Liver (tissue), 9 donors: ENCODE measurements around the gene CFAP57. TPM values are rescaled to one million over a fixed set of nuclear protein-coding genes. Genes with fewer than 3 reads are reported as not detected.

Source experiments
- DNase-seq: peaks from one replicate; pipeline ENCODE4 v3.0.0-alpha.2; 2017; ENCODE audit warnings: low spot score
- H3K27ac ChIP-seq, 2 donors: one replicate each; pipeline ENCODE4 v1.7.0; 2013; ENCODE audit warnings: inconsistent platforms in 2 of 2, low read length in 2 of 2, control low read depth in 1 of 2, low read depth in 1 of 2, mild to moderate bottlenecking in 1 of 2
- H3K27me3 ChIP-seq, 4 donors: one replicate each; pipeline versions ENCODE4 v1.6.1 to v1.7.0; 2013; ENCODE audit warnings: low read length in 3 of 4, inconsistent platforms in 1 of 4, mild to moderate bottlenecking in 1 of 4, moderate library complexity in 1 of 4; ENCODE audit not compliant: control insufficient read depth in 4 of 4, insufficient read depth in 4 of 4
- H3K36me3 ChIP-seq, 4 donors: one replicate each; pipeline versions ENCODE4 v1.6.1 to v1.7.0; 2013; ENCODE audit warnings: low read length in 3 of 4, mild to moderate bottlenecking in 3 of 4, low read depth in 1 of 4, moderate library complexity in 1 of 4; ENCODE audit not compliant: control insufficient read depth in 4 of 4, insufficient read depth in 3 of 4
- H3K4me1 ChIP-seq, 4 donors: one replicate each; pipeline versions ENCODE4 v1.6.1 to v1.7.0; 2013; ENCODE audit warnings: low read length in 3 of 4, mild to moderate bottlenecking in 3 of 4, moderate library complexity in 1 of 4; ENCODE audit not compliant: control insufficient read depth in 4 of 4, insufficient read depth in 4 of 4
- H3K4me3 ChIP-seq, 3 donors: one replicate each; pipeline versions ENCODE4 v1.6.1 to v1.7.0; 2013; ENCODE audit warnings: low read length in 3 of 3, control low read depth in 1 of 3, low read depth in 1 of 3, mild to moderate bottlenecking in 1 of 3
- H3K9ac ChIP-seq, 2 donors: one replicate each; pipeline ENCODE4 v1.7.0; 2013; ENCODE audit warnings: low read length in 2 of 2, mild to moderate bottlenecking in 2 of 2, moderate library complexity in 2 of 2, control low read depth in 1 of 2, low read depth in 1 of 2
- H3K9me3 ChIP-seq, 4 donors: one replicate each; pipeline versions ENCODE4 v1.6.1 to v1.7.0; 2013; ENCODE audit warnings: low read length in 3 of 4; ENCODE audit not compliant: control insufficient read depth in 4 of 4
- EGR1 ChIP-seq, 2 donors: IDR thresholded peaks; 2 replicates each; pipeline ENCODE4 v1.6.1; 2016 to 2018; ENCODE audit warnings: antibody characterized with exemption in 2 of 2, low read depth in 2 of 2
- FOXA2 ChIP-seq: IDR thresholded peaks from 2 replicates; pipeline ENCODE4 v1.6.1; 2016; ENCODE audit warnings: antibody characterized with exemption
- GABPA ChIP-seq, 2 donors: IDR thresholded peaks in 1 of 2; conservative IDR thresholded peaks in 1 of 2; 2 replicates each; pipeline ENCODE4 v1.6.1; 2016; ENCODE audit warnings: antibody characterized with exemption in 2 of 2, mild to moderate bottlenecking in 1 of 2, moderate library complexity in 1 of 2
- HNF4A ChIP-seq, 2 donors: conservative IDR thresholded peaks; 2 replicates each; pipeline ENCODE4 v1.6.1; 2016; ENCODE audit warnings: antibody characterized with exemption in 2 of 2, mild to moderate bottlenecking in 2 of 2
- HNF4G ChIP-seq: IDR thresholded peaks from 2 replicates; pipeline ENCODE4 v1.6.1; 2016; ENCODE audit warnings: antibody characterized with exemption
- MAX ChIP-seq: IDR thresholded peaks from 2 replicates; pipeline ENCODE4 v1.6.1; 2016; ENCODE audit warnings: antibody characterized with exemption
- NR2F2 ChIP-seq: IDR thresholded peaks from 2 replicates; pipeline ENCODE4 v1.6.1; 2016; ENCODE audit warnings: antibody characterized with exemption
- REST ChIP-seq: IDR thresholded peaks from 2 replicates; pipeline ENCODE4 v1.6.1; 2016; ENCODE audit warnings: antibody characterized with exemption, mild to moderate bottlenecking
- RXRA ChIP-seq, 2 donors: IDR thresholded peaks; 2 replicates each; pipeline ENCODE4 v1.6.1; 2017 to 2018; ENCODE audit warnings: antibody characterized with exemption in 2 of 2, mild to moderate bottlenecking in 1 of 2
- SP1 ChIP-seq: IDR thresholded peaks from 2 replicates; pipeline ENCODE4 v1.6.1; 2018; ENCODE audit warnings: antibody characterized with exemption, mild to moderate bottlenecking
- TAF1 ChIP-seq: conservative IDR thresholded peaks from 2 replicates; pipeline ENCODE4 v1.6.1; 2016; ENCODE audit warnings: antibody characterized with exemption, mild to moderate bottlenecking
- YY1 ChIP-seq: IDR thresholded peaks from 2 replicates; pipeline ENCODE4 v1.6.1; 2016; ENCODE audit warnings: antibody characterized with exemption, mild to moderate bottlenecking
- WGBS: extraction: QIAGEN DNeasy Blood & Tissue Kit; methylation state at CpG from one replicate; pipeline ENCODE4 v1.1.7; 2013; 5-methylcytosine and 5-hydroxymethylcytosine counted together
- polyA plus RNA-seq, 2 donors: library from polyadenylated mRNA; stranded (reverse) in 1 of 2; unstranded in 1 of 2; fragments of 200-250 nt in 1 of 2; fragments of >200 nt in 1 of 2; fragmentation: Nextera tagmentation in 1 of 2; extraction: Ambion mirVana in 1 of 2; gene quantifications; one replicate each; pipeline versions ENCODE4 v1.2.1 to v1.2.3, GENCODE V29; 2013 to 2015
- total RNA-seq, 2 donors: library from RNA; depleted of rRNA; stranded (reverse); fragments of >200 nt; gene quantifications; one replicate each; pipeline ENCODE4 v1.2.3, GENCODE V29; 2014
- donor health status: healthy.
- donor health status: healthy.
- donor health status: healthy.
- donor health status: healthy.
- donor health status: healthy.

CFAP57 gene
- total and polyA plus RNA-seq, 4 donors = under 0.01 to 14.5 (median 0.10) TPM

- H3K4me1 ChIP-seq = no peaks in the 10 kb centered on the region
- peaks cover 11 to 59% (median 47%) of the 10 kb centered on the region in 4 donors for H3K36me3 ChIP-seq
- H3K9ac ChIP-seq = no peak overlapping the region
- no peaks in the 10 kb centered on the region for H3K9me3 ChIP-seq
- no peak overlapping the region for H3K4me3 ChIP-seq
- 96% methylated on average over 5 of the region's 5 CpGs for WGBS
- TF ChIP-seq TAF1 (no peak), HNF4G (no peak), FOXA2 (no peak)
- no peak for DNase-seq
- H3K27ac ChIP-seq = no peak overlapping the region
- no peaks in the 10 kb centered on the region for H3K27me3 ChIP-seq
These were observed 6.4 kb upstream of the CFAP57 start for GRCh38 chr1:43165765-43166164.

GRCh38 chr1:43171312-43171875, 736 bp upstream of the CFAP57 start:
- Histone ChIP-seq H3K4me1 (peaks cover 0 to 14% (median 7%) of the 10 kb centered on the region in 4 donors), H3K9ac (peak overlapping the region; percentile 3 to 23), H3K27me3 (no peaks in the 10 kb centered on the region), H3K4me3 (peak overlapping the region; percentile 63 to 96 (median 89)), H3K27ac (no peak overlapping the region), H3K36me3 (peaks cover 7 to 32% (median 24%) of the 10 kb centered on the region in 4 donors), H3K9me3 (no peaks in the 10 kb centered on the region)
- DNase-seq = no peak
- TF ChIP-seq EGR1 (IDR thresholded peaks at IDR 0.05; ENCODE audit: low read depth in 2 of 2) (no peak), FOXA2 (no peak), HNF4A (conservative IDR thresholded peaks at IDR 0.05) (peak in 1 of 2 donors; percentile 8), REST (no peak), SP1 (no peak), GABPA (IDR thresholded peaks at IDR 0.05 in 1 of 2, conservative IDR thresholded peaks at IDR 0.05 in 1 of 2) (no peak), YY1 (no peak)
- WGBS = 27% methylated on average over 17 of the region's 17 CpGs

- Histone ChIP-seq H3K4me1 (peaks cover 0 to 14% (median 7%) of the 10 kb centered on the region in 4 donors), H3K27me3 (no peaks in the 10 kb centered on the region), H3K36me3 (peaks cover 7 to 20% (median 13%) of the 10 kb centered on the region in 4 donors), H3K4me3 (peak overlapping the region; percentile 63 to 96 (median 89)), H3K9me3 (no peaks in the 10 kb centered on the region), H3K27ac (peak overlapping the region in 1 of 2 donors; percentile 14), H3K9ac (no peak overlapping the region)
- 1% methylated on average over 20 of the region's 20 CpGs for WGBS
- DNase-seq = peak; percentile 92
- TF ChIP-seq GABPA (IDR thresholded peaks at IDR 0.05 in 1 of 2, conservative IDR thresholded peaks at IDR 0.05 in 1 of 2) = peak in 1 of 2 donors; percentile 11
- peak; percentile 39 for TF ChIP-seq MAX
- TF ChIP-seq NR2F2 = no peak
- TF ChIP-seq RXRA (IDR thresholded peaks at IDR 0.05) = no peak
- TF ChIP-seq SP1 = no peak
These were observed 420 bp downstream of the CFAP57 start for GRCh38 chr1:43172527-43172972.
